WTC11 (cell line): ENCODE data around the gene KCNA5. TPM values are rescaled to one million over a fixed set of nuclear protein-coding genes. Genes with fewer than 3 reads are reported as not detected.

Experiments used
- ATAC-seq: fragments of 200-7000 bp; cut with Tn5 transposase; 2 replicates; pipeline ENCODE4 v1.10.0; 2021; ENCODE audit warnings: mild to moderate bottlenecking, moderate library complexity
- CTCF ChIA-PET: fragments of 300-600 bp; sonication (Branson Sonifier 250); formaldehyde crosslinking; loops from one replicate; lab custom pipeline; 2021; ENCODE audit warnings: antibody characterized with exemption; lab: Charles Lee
- POLR2A ChIA-PET: fragments of 350-600 bp; sonication (Branson Sonifier 250); formaldehyde crosslinking; loops from one replicate; lab custom pipeline; 2021; ENCODE audit warnings: antibody characterized with exemption; lab: Charles Lee
- DNase-seq: peaks from one replicate; pipeline ENCODE4 v3.0.0; 2021; ENCODE audit warnings: low spot score
- H3K27ac Mint-ChIP-seq: 2 replicates; pipeline ENCODE4 v1.8.0; 2021; ENCODE audit warnings: mixed read lengths
- H3K27me3 Mint-ChIP-seq: 2 replicates; pipeline ENCODE4 v1.8.0; 2021; ENCODE audit warnings: low read depth, mild to moderate bottlenecking, moderate library complexity, mixed read lengths
- H3K36me3 Mint-ChIP-seq: 2 replicates; pipeline ENCODE4 v1.8.0; 2021; ENCODE audit warnings: mixed read lengths
- H3K4me1 Mint-ChIP-seq: 2 replicates; pipeline ENCODE4 v1.8.0; 2022; ENCODE audit warnings: mixed read lengths
- H3K4me3 Mint-ChIP-seq: 2 replicates; pipeline ENCODE4 v1.8.0; 2021; ENCODE audit warnings: mild to moderate bottlenecking, moderate library complexity, mixed read lengths
- H3K9me3 Mint-ChIP-seq: 2 replicates; pipeline ENCODE4 v1.8.0; 2021; ENCODE audit warnings: mixed read lengths
- CBFB ChIP-seq: sonication (generic); formaldehyde crosslinking; IDR thresholded peaks from 2 replicates; pipeline ENCODE4 v1.8.1; 2022; ENCODE audit warnings: mild to moderate bottlenecking, low read depth, missing genetic modification reagents
- CREM ChIP-seq: sonication (generic); formaldehyde crosslinking; IDR thresholded peaks from 2 replicates; pipeline ENCODE4 v1.8.1; 2022; ENCODE audit warnings: mild to moderate bottlenecking, missing genetic modification reagents, moderate library complexity
- FOXJ3 ChIP-seq: sonication (generic); formaldehyde crosslinking; IDR thresholded peaks from 2 replicates; pipeline ENCODE4 v1.9.0; 2021; ENCODE audit warnings: missing genetic modification reagents, mild to moderate bottlenecking, borderline replicate concordance
- IRF2 ChIP-seq: sonication (generic); formaldehyde crosslinking; IDR thresholded peaks from 2 replicates; pipeline ENCODE4 v1.8.0; 2022; ENCODE audit warnings: low read depth, missing genetic modification reagents, borderline replicate concordance
- NFATC4 ChIP-seq: fragments of 250-450 bp; sonication (Bioruptor Pico); IDR thresholded peaks from 2 replicates; pipeline ENCODE4 v1.9.0; 2021; ENCODE audit warnings: mild to moderate bottlenecking
- NR3C1 ChIP-seq: sonication (generic); formaldehyde crosslinking; conservative IDR thresholded peaks from 2 replicates; pipeline ENCODE4 v1.8.1; 2023; ENCODE audit warnings: low read depth, mild to moderate bottlenecking, missing genetic modification reagents
- TEAD1 ChIP-seq: sonication (generic); formaldehyde crosslinking; IDR thresholded peaks from 2 replicates; pipeline ENCODE4 v1.8.0; 2022; ENCODE audit warnings: mild to moderate bottlenecking, missing genetic modification reagents
- ZNF121 ChIP-seq: sonication (generic); formaldehyde crosslinking; IDR thresholded peaks from 2 replicates; pipeline ENCODE4 v1.8.0; 2023; ENCODE audit warnings: missing genetic modification reagents
- total RNA-seq: library from RNA; stranded (reverse); gene quantifications from 3 replicates; pipeline ENCODE4 v1.2.3, GENCODE V29; 2021
- TF ChIP-seq, protein P1 (sequence below): sonication (generic); formaldehyde crosslinking; IDR thresholded peaks from 2 replicates; pipeline ENCODE4 v1.8.1; 2023; ENCODE audit warnings: mild to moderate bottlenecking, missing genetic modification reagents
- TF ChIP-seq, protein P2 (sequence below): fragments of 250-450 bp; sonication (Bioruptor Pico); IDR thresholded peaks from 2 replicates; pipeline ENCODE4 v1.9.0; 2021; ENCODE audit warnings: mild to moderate bottlenecking
- TF ChIP-seq, protein P3 (sequence below): fragments of 250-450 bp; sonication (Bioruptor Pico); IDR thresholded peaks from 2 replicates; pipeline ENCODE4 v1.9.0; 2021; ENCODE audit warnings: moderate library complexity, mild to moderate bottlenecking, inconsistent platforms, borderline replicate concordance
- TF ChIP-seq, protein P4 (sequence below): sonication (generic); formaldehyde crosslinking; IDR thresholded peaks from 2 replicates; pipeline ENCODE4 v1.8.1; 2023; ENCODE audit warnings: mild to moderate bottlenecking, missing genetic modification reagents, borderline replicate concordance
- TF ChIP-seq, protein P5 (sequence below): sonication (generic); formaldehyde crosslinking; IDR thresholded peaks from 2 replicates; pipeline ENCODE4 v1.8.1; 2023; ENCODE audit warnings: mild to moderate bottlenecking, missing genetic modification reagents
- TF ChIP-seq, protein P6 (sequence below): sonication (generic); formaldehyde crosslinking; IDR thresholded peaks from 2 replicates; pipeline ENCODE4 v1.8.0; 2023; ENCODE audit warnings: missing genetic modification reagents, mild to moderate bottlenecking, borderline replicate concordance

The KCNA5 gene
- total RNA-seq, 1 experiment from 2014 or later, result 0.22 TPM

DNA sequence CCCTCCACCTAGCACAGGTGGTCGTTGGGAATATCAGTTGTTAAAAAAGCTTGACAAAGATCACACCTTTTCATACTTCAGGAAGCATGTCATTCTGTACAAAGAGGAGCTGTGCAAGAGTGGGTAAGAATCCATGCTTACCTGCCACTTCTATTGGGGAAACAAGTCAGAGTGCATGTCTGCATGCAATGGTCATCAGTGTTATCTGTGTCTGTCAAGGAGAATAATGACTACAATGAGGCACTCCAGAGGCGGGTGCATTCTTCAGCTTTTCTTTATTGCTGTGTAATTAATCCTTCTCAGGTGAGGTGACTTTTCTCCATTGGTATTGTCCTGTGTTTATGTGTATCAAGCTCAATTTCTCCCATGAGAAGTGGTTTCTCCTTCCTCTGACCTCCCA is 24.4 kb downstream of the KCNA5 start (continued):
- TF ChIP-seq, protein P1, sequence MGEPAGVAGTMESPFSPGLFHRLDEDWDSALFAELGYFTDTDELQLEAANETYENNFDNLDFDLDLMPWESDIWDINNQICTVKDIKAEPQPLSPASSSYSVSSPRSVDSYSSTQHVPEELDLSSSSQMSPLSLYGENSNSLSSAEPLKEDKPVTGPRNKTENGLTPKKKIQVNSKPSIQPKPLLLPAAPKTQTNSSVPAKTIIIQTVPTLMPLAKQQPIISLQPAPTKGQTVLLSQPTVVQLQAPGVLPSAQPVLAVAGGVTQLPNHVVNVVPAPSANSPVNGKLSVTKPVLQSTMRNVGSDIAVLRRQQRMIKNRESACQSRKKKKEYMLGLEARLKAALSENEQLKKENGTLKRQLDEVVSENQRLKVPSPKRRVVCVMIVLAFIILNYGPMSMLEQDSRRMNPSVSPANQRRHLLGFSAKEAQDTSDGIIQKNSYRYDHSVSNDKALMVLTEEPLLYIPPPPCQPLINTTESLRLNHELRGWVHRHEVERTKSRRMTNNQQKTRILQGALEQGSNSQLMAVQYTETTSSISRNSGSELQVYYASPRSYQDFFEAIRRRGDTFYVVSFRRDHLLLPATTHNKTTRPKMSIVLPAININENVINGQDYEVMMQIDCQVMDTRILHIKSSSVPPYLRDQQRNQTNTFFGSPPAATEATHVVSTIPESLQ (CRISPR knock-in tag), result no peak
- TF ChIP-seq NFATC4, result no peak
- TF ChIP-seq, protein P2, sequence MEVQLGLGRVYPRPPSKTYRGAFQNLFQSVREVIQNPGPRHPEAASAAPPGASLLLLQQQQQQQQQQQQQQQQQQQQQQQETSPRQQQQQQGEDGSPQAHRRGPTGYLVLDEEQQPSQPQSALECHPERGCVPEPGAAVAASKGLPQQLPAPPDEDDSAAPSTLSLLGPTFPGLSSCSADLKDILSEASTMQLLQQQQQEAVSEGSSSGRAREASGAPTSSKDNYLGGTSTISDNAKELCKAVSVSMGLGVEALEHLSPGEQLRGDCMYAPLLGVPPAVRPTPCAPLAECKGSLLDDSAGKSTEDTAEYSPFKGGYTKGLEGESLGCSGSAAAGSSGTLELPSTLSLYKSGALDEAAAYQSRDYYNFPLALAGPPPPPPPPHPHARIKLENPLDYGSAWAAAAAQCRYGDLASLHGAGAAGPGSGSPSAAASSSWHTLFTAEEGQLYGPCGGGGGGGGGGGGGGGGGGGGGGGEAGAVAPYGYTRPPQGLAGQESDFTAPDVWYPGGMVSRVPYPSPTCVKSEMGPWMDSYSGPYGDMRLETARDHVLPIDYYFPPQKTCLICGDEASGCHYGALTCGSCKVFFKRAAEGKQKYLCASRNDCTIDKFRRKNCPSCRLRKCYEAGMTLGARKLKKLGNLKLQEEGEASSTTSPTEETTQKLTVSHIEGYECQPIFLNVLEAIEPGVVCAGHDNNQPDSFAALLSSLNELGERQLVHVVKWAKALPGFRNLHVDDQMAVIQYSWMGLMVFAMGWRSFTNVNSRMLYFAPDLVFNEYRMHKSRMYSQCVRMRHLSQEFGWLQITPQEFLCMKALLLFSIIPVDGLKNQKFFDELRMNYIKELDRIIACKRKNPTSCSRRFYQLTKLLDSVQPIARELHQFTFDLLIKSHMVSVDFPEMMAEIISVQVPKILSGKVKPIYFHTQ (CRISPR knock-in tag), result no peak
- TF ChIP-seq, protein P3, sequence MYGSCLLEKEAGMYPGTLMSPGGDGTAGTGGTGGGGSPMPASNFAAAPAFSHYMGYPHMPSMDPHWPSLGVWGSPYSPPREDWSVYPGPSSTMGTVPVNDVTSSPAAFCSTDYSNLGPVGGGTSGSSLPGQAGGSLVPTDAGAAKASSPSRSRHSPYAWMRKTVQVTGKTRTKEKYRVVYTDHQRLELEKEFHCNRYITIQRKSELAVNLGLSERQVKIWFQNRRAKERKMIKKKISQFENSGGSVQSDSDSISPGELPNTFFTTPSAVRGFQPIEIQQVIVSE (CRISPR knock-in tag), result no peak
- TF ChIP-seq, protein P4, sequence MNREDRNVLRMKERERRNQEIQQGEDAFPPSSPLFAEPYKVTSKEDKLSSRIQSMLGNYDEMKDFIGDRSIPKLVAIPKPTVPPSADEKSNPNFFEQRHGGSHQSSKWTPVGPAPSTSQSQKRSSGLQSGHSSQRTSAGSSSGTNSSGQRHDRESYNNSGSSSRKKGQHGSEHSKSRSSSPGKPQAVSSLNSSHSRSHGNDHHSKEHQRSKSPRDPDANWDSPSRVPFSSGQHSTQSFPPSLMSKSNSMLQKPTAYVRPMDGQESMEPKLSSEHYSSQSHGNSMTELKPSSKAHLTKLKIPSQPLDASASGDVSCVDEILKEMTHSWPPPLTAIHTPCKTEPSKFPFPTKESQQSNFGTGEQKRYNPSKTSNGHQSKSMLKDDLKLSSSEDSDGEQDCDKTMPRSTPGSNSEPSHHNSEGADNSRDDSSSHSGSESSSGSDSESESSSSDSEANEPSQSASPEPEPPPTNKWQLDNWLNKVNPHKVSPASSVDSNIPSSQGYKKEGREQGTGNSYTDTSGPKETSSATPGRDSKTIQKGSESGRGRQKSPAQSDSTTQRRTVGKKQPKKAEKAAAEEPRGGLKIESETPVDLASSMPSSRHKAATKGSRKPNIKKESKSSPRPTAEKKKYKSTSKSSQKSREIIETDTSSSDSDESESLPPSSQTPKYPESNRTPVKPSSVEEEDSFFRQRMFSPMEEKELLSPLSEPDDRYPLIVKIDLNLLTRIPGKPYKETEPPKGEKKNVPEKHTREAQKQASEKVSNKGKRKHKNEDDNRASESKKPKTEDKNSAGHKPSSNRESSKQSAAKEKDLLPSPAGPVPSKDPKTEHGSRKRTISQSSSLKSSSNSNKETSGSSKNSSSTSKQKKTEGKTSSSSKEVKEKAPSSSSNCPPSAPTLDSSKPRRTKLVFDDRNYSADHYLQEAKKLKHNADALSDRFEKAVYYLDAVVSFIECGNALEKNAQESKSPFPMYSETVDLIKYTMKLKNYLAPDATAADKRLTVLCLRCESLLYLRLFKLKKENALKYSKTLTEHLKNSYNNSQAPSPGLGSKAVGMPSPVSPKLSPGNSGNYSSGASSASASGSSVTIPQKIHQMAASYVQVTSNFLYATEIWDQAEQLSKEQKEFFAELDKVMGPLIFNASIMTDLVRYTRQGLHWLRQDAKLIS (CRISPR knock-in tag), result no peak

DNA sequence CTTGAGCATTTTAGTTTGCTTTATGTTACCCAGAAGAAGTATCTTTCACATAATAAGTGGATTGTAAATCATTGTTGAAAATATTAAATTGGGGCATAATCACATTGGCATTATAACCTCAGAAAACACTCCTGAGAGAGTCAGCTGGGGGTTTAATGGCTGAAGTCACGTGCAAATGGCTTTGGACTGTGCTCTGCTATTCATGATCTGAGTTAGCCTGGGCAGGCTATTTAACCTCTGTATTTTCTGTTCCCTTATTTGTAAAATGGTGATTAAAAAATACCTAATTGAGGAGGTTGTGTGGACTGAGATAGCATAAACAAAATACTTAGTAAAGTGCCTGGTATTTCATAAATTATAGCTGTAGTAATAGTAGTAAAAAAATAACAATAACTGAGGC is 24.9 kb downstream of the KCNA5 start:
- CTCF ChIA-PET, result interaction anchor here (1.0 to 3.0 kb wide), 3 partner anchors 12 to 213 kb away, joined by 3 to 13 read pairs (median 7); no protein-coding TSS in a partner anchor
- no peak for DNase-seq
- no peak for ATAC-seq
- no peak overlapping the region for H3K4me3 Mint-ChIP-seq
- no peak overlapping the region for H3K27ac Mint-ChIP-seq
- POLR2A ChIA-PET, result no interaction called here
- H3K4me1 Mint-ChIP-seq, result peaks cover 12% of the 10 kb centered on the region
- no peaks in the 10 kb centered on the region for H3K36me3 Mint-ChIP-seq
- H3K9me3 Mint-ChIP-seq, result 0 out of 2 replicates have a peak, but pooled peaks cover 3% of the 10 kb centered on the region
- peaks cover 7% of the 10 kb centered on the region for H3K27me3 Mint-ChIP-seq
- TF ChIP-seq, protein P5, sequence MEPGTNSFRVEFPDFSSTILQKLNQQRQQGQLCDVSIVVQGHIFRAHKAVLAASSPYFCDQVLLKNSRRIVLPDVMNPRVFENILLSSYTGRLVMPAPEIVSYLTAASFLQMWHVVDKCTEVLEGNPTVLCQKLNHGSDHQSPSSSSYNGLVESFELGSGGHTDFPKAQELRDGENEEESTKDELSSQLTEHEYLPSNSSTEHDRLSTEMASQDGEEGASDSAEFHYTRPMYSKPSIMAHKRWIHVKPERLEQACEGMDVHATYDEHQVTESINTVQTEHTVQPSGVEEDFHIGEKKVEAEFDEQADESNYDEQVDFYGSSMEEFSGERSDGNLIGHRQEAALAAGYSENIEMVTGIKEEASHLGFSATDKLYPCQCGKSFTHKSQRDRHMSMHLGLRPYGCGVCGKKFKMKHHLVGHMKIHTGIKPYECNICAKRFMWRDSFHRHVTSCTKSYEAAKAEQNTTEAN (CRISPR knock-in tag), result no peak
- TF ChIP-seq, protein P6, sequence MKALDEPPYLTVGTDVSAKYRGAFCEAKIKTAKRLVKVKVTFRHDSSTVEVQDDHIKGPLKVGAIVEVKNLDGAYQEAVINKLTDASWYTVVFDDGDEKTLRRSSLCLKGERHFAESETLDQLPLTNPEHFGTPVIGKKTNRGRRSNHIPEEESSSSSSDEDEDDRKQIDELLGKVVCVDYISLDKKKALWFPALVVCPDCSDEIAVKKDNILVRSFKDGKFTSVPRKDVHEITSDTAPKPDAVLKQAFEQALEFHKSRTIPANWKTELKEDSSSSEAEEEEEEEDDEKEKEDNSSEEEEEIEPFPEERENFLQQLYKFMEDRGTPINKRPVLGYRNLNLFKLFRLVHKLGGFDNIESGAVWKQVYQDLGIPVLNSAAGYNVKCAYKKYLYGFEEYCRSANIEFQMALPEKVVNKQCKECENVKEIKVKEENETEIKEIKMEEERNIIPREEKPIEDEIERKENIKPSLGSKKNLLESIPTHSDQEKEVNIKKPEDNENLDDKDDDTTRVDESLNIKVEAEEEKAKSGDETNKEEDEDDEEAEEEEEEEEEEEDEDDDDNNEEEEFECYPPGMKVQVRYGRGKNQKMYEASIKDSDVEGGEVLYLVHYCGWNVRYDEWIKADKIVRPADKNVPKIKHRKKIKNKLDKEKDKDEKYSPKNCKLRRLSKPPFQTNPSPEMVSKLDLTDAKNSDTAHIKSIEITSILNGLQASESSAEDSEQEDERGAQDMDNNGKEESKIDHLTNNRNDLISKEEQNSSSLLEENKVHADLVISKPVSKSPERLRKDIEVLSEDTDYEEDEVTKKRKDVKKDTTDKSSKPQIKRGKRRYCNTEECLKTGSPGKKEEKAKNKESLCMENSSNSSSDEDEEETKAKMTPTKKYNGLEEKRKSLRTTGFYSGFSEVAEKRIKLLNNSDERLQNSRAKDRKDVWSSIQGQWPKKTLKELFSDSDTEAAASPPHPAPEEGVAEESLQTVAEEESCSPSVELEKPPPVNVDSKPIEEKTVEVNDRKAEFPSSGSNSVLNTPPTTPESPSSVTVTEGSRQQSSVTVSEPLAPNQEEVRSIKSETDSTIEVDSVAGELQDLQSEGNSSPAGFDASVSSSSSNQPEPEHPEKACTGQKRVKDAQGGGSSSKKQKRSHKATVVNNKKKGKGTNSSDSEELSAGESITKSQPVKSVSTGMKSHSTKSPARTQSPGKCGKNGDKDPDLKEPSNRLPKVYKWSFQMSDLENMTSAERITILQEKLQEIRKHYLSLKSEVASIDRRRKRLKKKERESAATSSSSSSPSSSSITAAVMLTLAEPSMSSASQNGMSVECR (CRISPR knock-in tag), result no peak
- TF ChIP-seq FOXJ3 (CRISPR knock-in tag), result no peak
- TF ChIP-seq, protein P4 (CRISPR knock-in tag), result no peak
- TF ChIP-seq IRF2 (CRISPR knock-in tag), result no peak
- no peak for TF ChIP-seq NR3C1 (CRISPR knock-in tag)
- no peak for TF ChIP-seq ZNF121 (CRISPR knock-in tag)
- TF ChIP-seq CREM (CRISPR knock-in tag), result no peak
- no peak for TF ChIP-seq TEAD1 (CRISPR knock-in tag)
- TF ChIP-seq CBFB (CRISPR knock-in tag), result no peak
